HepG2 (cell line): ENCODE results near the gene MAP3K21. TPM values are rescaled to one million over a fixed set of nuclear protein-coding genes. Genes with fewer than 3 reads are reported as not detected.

Experiments
- ATAC-seq: fragments of 200-7000 bp; cut with Tn5 transposase; 3 replicates; pipeline ENCODE4 v1.9.1; 2020; ENCODE audit warnings: mild to moderate bottlenecking, moderate library complexity
- BruUV-seq: library from RNA; stranded (reverse); fragments of 400-500 nt; replicated peaks from 2 replicates; lab custom pipeline; 2021; lab: Mats Ljungman, UMichigan
- CTCF ChIA-PET: fragments of 300-600 bp; formaldehyde crosslinking; extraction: SDS; loops from one replicate; lab custom pipeline; 2021; ENCODE audit warnings: low total read pairs, inconsistent platforms, low intra/inter-chr PET ratio; lab: Yijun Ruan, JAX
- POLR2A ChIA-PET: fragments of 350-600 bp; sonication (Branson Sonifier 250); formaldehyde crosslinking; loops from one replicate; lab custom pipeline; 2020; ENCODE audit warnings: antibody characterized with exemption, inconsistent platforms; lab: Yijun Ruan, JAX
- DNase-seq: peaks from one replicate; pipeline ENCODE4 v3.0.0-alpha.2; 2015; ENCODE audit warnings: low spot score
- FAIRE-seq: peaks from 3 replicates; lab custom pipeline; 2011; peaks lifted over from hg19 to GRCh38; lab: Jason Lieb, UNC
- H2AFZ ChIP-seq: one replicate; pipeline ENCODE4 v1.6.1; 2011; ENCODE audit warnings: low read length, inconsistent platforms
- H3K27ac ChIP-seq: fragments of 300-600 bp; 3 replicates; pipeline ENCODE4 v1.8.0; 2011; ENCODE audit warnings: mixed run types, mild to moderate bottlenecking, mixed read lengths, low read length, inconsistent platforms; ENCODE audit not compliant: insufficient read depth; ENCODE audit errors: extremely low read length
- H3K27me3 ChIP-seq, 2 experiments: fragments of 200-600 bp in 1 of 2; 2 replicates in 1 of 2; 3 replicates in 1 of 2; pipeline versions ENCODE4 v1.6.0 to v1.8.0; 2011; ENCODE audit warnings: low read length in 2 of 2, mild to moderate bottlenecking in 2 of 2, moderate library complexity in 2 of 2, inconsistent platforms in 1 of 2; ENCODE audit not compliant: insufficient read depth in 2 of 2, control insufficient read depth in 1 of 2
- H3K36me3 ChIP-seq, 2 experiments: fragments of 200-600 bp in 1 of 2; replicated peaks in 1 of 2; 2 replicates in 1 of 2; 3 replicates in 1 of 2; pipeline versions ENCODE4 v1.5.1 to v1.8.0; 2011; ENCODE audit warnings: low read length in 2 of 2, inconsistent platforms in 1 of 2; ENCODE audit not compliant: insufficient read depth in 2 of 2, control insufficient read depth in 1 of 2
- H3K4me1 ChIP-seq: 2 replicates; pipeline ENCODE4 v1.5.1; 2012; ENCODE audit warnings: low read length, inconsistent platforms; ENCODE audit not compliant: insufficient read depth
- H3K4me2 ChIP-seq: 2 replicates; pipeline ENCODE4 v1.6.0; 2011; ENCODE audit warnings: low read depth, low read length, inconsistent platforms
- H3K4me3 ChIP-seq, 3 experiments: fragments of 200-600 bp in 1 of 3; sonication (generic), shearing (Covaris generic) in 1 of 3; replicated peaks in 1 of 3; 2 replicates each; pipeline ENCODE4 v1.5.1; 2011 to 2016; ENCODE audit warnings: low read length in 3 of 3, inconsistent platforms in 2 of 3, low read depth in 2 of 3, mild to moderate bottlenecking in 2 of 3, control low read depth in 1 of 3, mixed read lengths in 1 of 3; ENCODE audit not compliant: insufficient read depth in 1 of 3
- H3K79me2 ChIP-seq: one replicate; pipeline ENCODE4 v1.6.1; 2011; ENCODE audit warnings: low read length, inconsistent platforms; ENCODE audit not compliant: insufficient read depth
- H3K9ac ChIP-seq: 2 replicates; pipeline ENCODE4 v1.6.0; 2011; ENCODE audit warnings: mild to moderate bottlenecking, low read depth, low read length, inconsistent platforms; ENCODE audit not compliant: insufficient read depth
- H3K9me3 ChIP-seq: 2 replicates; pipeline ENCODE4 v1.5.1; 2012; ENCODE audit warnings: mild to moderate bottlenecking, low read length
- H4K20me1 ChIP-seq: 2 replicates; pipeline ENCODE4 v1.6.0; 2011; ENCODE audit warnings: inconsistent platforms, mild to moderate bottlenecking, low read length, moderate library complexity; ENCODE audit not compliant: insufficient read depth
- BRCA1 ChIP-seq: sonication (generic); formaldehyde crosslinking; IDR thresholded peaks from 2 replicates; pipeline ENCODE4 v1.4.0; 2020; ENCODE audit warnings: missing genetic modification reagents
- CTCF ChIP-seq: sonication (generic); formaldehyde crosslinking; IDR thresholded peaks from 2 replicates; pipeline ENCODE4 v1.5.0; 2020; ENCODE audit warnings: mild to moderate bottlenecking, missing genetic modification reagents, moderate library complexity
- EED ChIP-seq: sonication (generic); formaldehyde crosslinking; IDR thresholded peaks from 2 replicates; pipeline ENCODE4 v1.5.0; 2020; ENCODE audit warnings: mild to moderate bottlenecking, missing genetic modification reagents
- ETV6 ChIP-seq: sonication (generic); formaldehyde crosslinking; conservative IDR thresholded peaks from 2 replicates; pipeline ENCODE4 v1.4.0; 2020; ENCODE audit warnings: missing genetic modification reagents
- HNRNPK ChIP-seq: fragments of 200-400 bp; formaldehyde crosslinking; IDR thresholded peaks from 2 replicates; pipeline ENCODE4 v1.6.1; 2018; ENCODE audit warnings: low read length, low read depth, moderate library complexity, mild to moderate bottlenecking; ENCODE audit not compliant: poor library complexity, severe bottlenecking
- IKZF1 ChIP-seq: fragments of 450-650 bp; IDR thresholded peaks from 2 replicates; pipeline ENCODE4 v1.7.1; 2016
- MIXL1 ChIP-seq: IDR thresholded peaks from 2 replicates; pipeline ENCODE4 v1.6.1; 2016
- RAD51 ChIP-seq: fragments of 450-650 bp; IDR thresholded peaks from 2 replicates; pipeline ENCODE4 v1.6.1; 2016; ENCODE audit warnings: borderline replicate concordance
- SMC3 ChIP-seq: IDR thresholded peaks from 2 replicates; pipeline ENCODE4 v1.6.1; 2011; ENCODE audit warnings: low read length, improper control_type of control experiment
- STAG1 ChIP-seq: sonication (generic); formaldehyde crosslinking; IDR thresholded peaks from 2 replicates; pipeline ENCODE4 v1.4.0; 2020; ENCODE audit warnings: missing genetic modification reagents
- ZBTB38 ChIP-seq: sonication (generic); formaldehyde crosslinking; IDR thresholded peaks from 2 replicates; pipeline ENCODE4 v1.5.1; 2020; ENCODE audit warnings: mild to moderate bottlenecking, missing genetic modification reagents
- ZNF263 ChIP-seq: sonication (generic); formaldehyde crosslinking; IDR thresholded peaks from 2 replicates; pipeline ENCODE4 v1.4.0; 2020; ENCODE audit warnings: missing genetic modification reagents
- WGBS: methylation state at CpG from one replicate; pipeline ENCODE4 v1.1.6; 2017; ENCODE audit warnings: low lambda C conversion rate; 5-methylcytosine and 5-hydroxymethylcytosine counted together
- in situ Hi-C: cut with HindIII; loops from 2 replicates; pipeline ENCODE4 v1.10.0; 2017; ENCODE audit warnings: low pct_unique_long_range_greater_than_20kb; ENCODE audit not compliant: extremely low pct_ligation_motif_present
- intact Hi-C: fragments of 100-400 bp; cut with micrococcal nuclease; formaldehyde crosslinking; loops from one replicate; pipeline ENCODE4 v1.10.0; 2022; ENCODE audit not compliant: unreplicated experiment
- polyA plus RNA-seq, 8 experiments: library from polyadenylated mRNA; depleted of rRNA in 3 of 8; stranded (reverse) in 7 of 8; unstranded in 1 of 8; fragments of >200 nt; fragmentation: Illumina TruSeq in 4 of 8; extraction: Trizol in 4 of 8; gene quantifications; 2 replicates each; pipeline versions ENCODE4 v1.2.1 to v1.2.3, GENCODE V29; 2011 to 2016; ENCODE audit warnings: low read depth in 4 of 8, missing spikeins in 1 of 8, mixed read lengths in 1 of 8; ENCODE audit not compliant: insufficient read depth in 1 of 8
- total RNA-seq, 5 experiments: library from RNA; depleted of rRNA; stranded (reverse); fragments of >200 nt; fragmentation: Illumina TruSeq; extraction: Trizol; gene quantifications; 2 replicates each; pipeline ENCODE4 v1.2.3, GENCODE V29; 2016; ENCODE audit warnings: low read depth in 1 of 5

Gene MAP3K21
- total and polyA plus RNA-seq, 2 of the 13 experiments (the other 11 are each of a cell fraction or from before 2014, with no cell fraction given) = not detected

GRCh38 chr1:233304489-233305102 lies 22.9 kb upstream of the MAP3K21 start:
- Histone ChIP-seq H3K9me3 (no peaks in the 10 kb centered on the region), H3K9ac (no peak overlapping the region), H3K79me2 (no peaks in the 10 kb centered on the region), H3K36me3 (no peaks in the 10 kb centered on the region), H3K4me1 (no peaks in the 10 kb centered on the region), H3K27me3 (no peaks in the 10 kb centered on the region), H3K4me2 (no peak overlapping the region), H2AFZ (no peak overlapping the region), H3K4me3 (no peak overlapping the region), H4K20me1 (no peaks in the 10 kb centered on the region), H3K27ac (no peak overlapping the region)
- in situ Hi-C loops = no loop called here
- BruUV-seq = no TSS peak
- intact Hi-C loops = loop anchor here (1.0 kb wide), 1 partner anchor 487 kb away; no protein-coding TSS in a partner anchor
- ChIA-PET CTCF (interaction anchor here (1.3 kb wide), 1 partner anchor 761 kb away, joined by 4 read pairs; no protein-coding TSS in a partner anchor), POLR2A (no interaction called here)
- DNase-seq = no peak
- WGBS = 4% methylated on average over 1 of the region's 1 CpG
- no peak for TF ChIP-seq ZNF263 (CRISPR knock-in tag)
- TF ChIP-seq ZBTB38 (CRISPR knock-in tag) = no peak
- no peak for TF ChIP-seq IKZF1
- TF ChIP-seq HNRNPK = peak; percentile 23
- peak; percentile 65 for TF ChIP-seq CTCF
- peak; percentile 23; the same call in 1 of the 2 replicates for TF ChIP-seq SMC3
- no peak for TF ChIP-seq EED (CRISPR knock-in tag)
- no peak for TF ChIP-seq MIXL1 (CRISPR knock-in tag)
- peak; percentile 66 for TF ChIP-seq STAG1 (CRISPR knock-in tag)
- no peak for TF ChIP-seq ETV6 (CRISPR knock-in tag)
- TF ChIP-seq RAD51 = no peak
- no peak for TF ChIP-seq BRCA1
- peak; percentile 21 for FAIRE-seq
- no peak for ATAC-seq
